Activated CD4-positive, alpha-beta T cell treated with anti-CD3 and anti-CD28 coated beads for 4 hours (primary cell): ENCODE data around the gene GRAMD2A.
"Not testable (repeated sequence)": the region's sequence is repeated elsewhere in the genome, so short reads cannot be mapped to it uniquely, and the experiment has no call there.

Experiments
- DNase-seq, 2 donors: peaks; one replicate each; pipeline ENCODE4 v3.0.0-alpha.2; 2020

Gene GRAMD2A

GRCh38 chr15:72183781-72184164, 13.8 kb downstream of the GRAMD2A start:
- no peak for DNase-seq

GRCh38 chr15:72182673-72183072, 14.9 kb downstream of the GRAMD2A start:
- DNase-seq = no peak

- no peak for DNase-seq
Measured at GRCh38 chr15:72182244-72182643, 15.3 kb downstream of the GRAMD2A start.

- DNase-seq = no peak
Measured at GRCh38 chr15:72180761-72181324, 16.7 kb downstream of the GRAMD2A start.

- no peak for DNase-seq
Measured at GRCh38 chr15:72179950-72180581, 17.5 kb downstream of the GRAMD2A start.

GRCh38 chr15:72178976-72179585, 18.5 kb downstream of the GRAMD2A start:
- no peak for DNase-seq

- no peak for DNase-seq
Measured at GRCh38 chr15:72176743-72177142, 20.8 kb downstream of the GRAMD2A start.

GRCh38 chr15:72176159-72176558, 21.4 kb downstream of the GRAMD2A start:
- no peak for DNase-seq

- DNase-seq = no peak
Measured at GRCh38 chr15:72175186-72176044, 22.2 kb downstream of the GRAMD2A start.

- no peak for DNase-seq
Measured at GRCh38 chr15:72174551-72175165, 22.9 kb downstream of the GRAMD2A start.

- DNase-seq = no peak
Measured at GRCh38 chr15:72173864-72174550, 23.6 kb downstream of the GRAMD2A start.

GRCh38 chr15:72173401-72173800, 24.2 kb downstream of the GRAMD2A start:
- DNase-seq = no peak

GRCh38 chr15:72172796-72173195, 24.8 kb downstream of the GRAMD2A start:
- no peak for DNase-seq

- not testable (repeated sequence) for DNase-seq
Measured at GRCh38 chr15:72171978-72172377, 25.6 kb downstream of the GRAMD2A start.

GRCh38 chr15:72170691-72171090, 26.9 kb downstream of the GRAMD2A start:
- no peak for DNase-seq

GRCh38 chr15:72169921-72170611, 27.5 kb downstream of the GRAMD2A start:
- DNase-seq = no peak

GRCh38 chr15:72169236-72169920, 28.2 kb downstream of the GRAMD2A start:
- no peak for DNase-seq

- no peak for DNase-seq
Measured at GRCh38 chr15:72168808-72169190, 28.8 kb downstream of the GRAMD2A start.

GRCh38 chr15:72168131-72168807, 29.3 kb downstream of the GRAMD2A start:
- no peak for DNase-seq

- DNase-seq = no peak
Measured at GRCh38 chr15:72167445-72167844, 30.1 kb downstream of the GRAMD2A start.
